ENCODE results near the gene GAB2.
A peak's percentile ranks its signal among the peaks of the same experiment; 100 is the strongest.

Gene GAB2

DNA sequence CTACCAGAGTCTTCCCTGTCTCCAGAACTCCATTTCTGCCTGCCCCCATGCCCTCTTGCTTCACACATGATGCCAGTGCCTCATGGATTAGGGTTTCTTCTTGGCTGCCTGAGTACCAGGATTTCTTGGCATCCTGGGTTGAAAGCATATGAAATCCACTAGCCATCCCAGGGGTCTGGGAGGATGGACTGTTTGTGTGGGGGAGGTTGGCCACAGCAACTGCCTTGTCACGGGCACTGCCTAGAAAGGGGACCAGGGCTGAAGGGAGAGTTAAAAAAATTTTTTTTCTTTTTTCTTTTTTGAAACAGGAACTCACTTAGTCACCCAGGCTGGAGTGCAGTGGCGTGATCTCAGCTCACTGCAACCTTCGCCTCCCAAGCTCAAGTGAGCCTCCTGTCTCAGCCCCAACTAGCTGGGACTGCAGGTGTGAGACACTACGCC is 224.7 kb downstream of the GAB2 start:
- no peak overlapping the region for H3K4me3 ChIP-seq (replicated peaks in 1 of 2; ENCODE audit: low read depth in 2 of 2, low read length in 2 of 2)
- TF ChIP-seq, protein P1, sequence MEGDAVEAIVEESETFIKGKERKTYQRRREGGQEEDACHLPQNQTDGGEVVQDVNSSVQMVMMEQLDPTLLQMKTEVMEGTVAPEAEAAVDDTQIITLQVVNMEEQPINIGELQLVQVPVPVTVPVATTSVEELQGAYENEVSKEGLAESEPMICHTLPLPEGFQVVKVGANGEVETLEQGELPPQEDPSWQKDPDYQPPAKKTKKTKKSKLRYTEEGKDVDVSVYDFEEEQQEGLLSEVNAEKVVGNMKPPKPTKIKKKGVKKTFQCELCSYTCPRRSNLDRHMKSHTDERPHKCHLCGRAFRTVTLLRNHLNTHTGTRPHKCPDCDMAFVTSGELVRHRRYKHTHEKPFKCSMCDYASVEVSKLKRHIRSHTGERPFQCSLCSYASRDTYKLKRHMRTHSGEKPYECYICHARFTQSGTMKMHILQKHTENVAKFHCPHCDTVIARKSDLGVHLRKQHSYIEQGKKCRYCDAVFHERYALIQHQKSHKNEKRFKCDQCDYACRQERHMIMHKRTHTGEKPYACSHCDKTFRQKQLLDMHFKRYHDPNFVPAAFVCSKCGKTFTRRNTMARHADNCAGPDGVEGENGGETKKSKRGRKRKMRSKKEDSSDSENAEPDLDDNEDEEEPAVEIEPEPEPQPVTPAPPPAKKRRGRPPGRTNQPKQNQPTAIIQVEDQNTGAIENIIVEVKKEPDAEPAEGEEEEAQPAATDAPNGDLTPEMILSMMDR (IDR thresholded peaks at IDR 0.05; ENCODE audit: low read depth, low read length), result no peak
- DNase-seq (ENCODE audit: low read depth in 2 of 2), result peak; percentile 55 to 61

DNA sequence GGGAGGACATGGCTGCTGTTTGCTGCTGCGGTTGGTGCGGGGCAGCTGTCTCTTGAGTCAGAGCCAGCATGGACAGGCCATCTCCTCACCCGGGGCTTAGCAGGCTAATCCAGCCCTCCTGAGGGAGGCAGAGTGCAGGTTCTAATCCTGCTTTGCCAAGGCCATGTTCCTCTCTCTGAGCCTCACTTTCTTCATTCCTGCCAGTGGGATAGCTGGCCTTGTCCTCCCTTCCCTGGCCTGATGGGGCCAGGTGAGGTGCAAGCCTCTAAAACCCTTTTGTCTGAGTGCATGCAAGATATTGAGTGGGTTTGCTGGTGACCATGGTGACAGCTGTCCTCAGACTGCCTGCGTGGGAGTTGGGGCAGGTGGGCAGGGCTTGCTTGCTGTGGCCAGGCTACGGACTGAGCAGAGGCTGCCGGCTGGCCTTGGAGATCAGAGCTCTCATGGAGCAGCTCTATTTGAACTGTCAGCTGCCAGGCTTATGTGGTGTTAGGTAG is 225.3 kb downstream of the GAB2 start:
- TF ChIP-seq, protein P1 (IDR thresholded peaks at IDR 0.05; ENCODE audit: low read depth, low read length), result no peak
- no peak for DNase-seq (ENCODE audit: low read depth in 2 of 2)
- no peak overlapping the region for H3K4me3 ChIP-seq (replicated peaks in 1 of 2; ENCODE audit: low read depth in 2 of 2, low read length in 2 of 2)

DNA sequence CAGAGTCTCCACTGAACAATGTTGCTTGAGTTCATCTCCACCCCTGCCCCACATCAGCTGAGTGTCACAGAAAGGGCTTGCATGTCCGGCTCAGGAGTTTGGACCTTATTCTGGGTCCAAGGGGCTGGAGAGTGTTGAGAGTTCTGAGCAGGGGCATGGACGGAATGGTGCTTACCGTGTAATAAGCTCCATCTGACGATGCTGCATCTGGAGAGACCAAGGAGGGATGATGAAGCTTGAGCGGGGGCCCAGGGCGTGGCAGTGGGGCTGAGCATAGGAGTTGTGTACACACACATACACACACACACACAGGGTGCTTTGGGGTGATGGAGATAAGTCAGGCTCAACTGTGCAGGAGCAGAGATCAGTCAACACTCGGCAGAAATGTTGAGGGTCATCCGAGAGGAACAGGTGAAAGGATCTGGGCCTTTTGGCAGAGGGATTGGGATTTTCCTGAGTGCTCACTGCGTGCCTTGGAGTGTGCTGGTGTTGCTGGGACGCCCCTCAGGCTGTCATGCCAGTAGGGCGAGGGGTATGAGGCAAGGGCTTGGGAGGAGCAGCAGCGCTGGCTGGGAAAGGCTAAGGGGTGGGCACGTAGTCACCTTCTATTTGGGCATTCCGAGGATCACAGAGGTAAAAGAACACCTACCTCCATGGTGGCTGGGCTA is 226.6 kb downstream of the GAB2 start:
- no peak overlapping the region for H3K4me3 ChIP-seq (replicated peaks in 1 of 2; ENCODE audit: low read depth in 2 of 2, low read length in 2 of 2)
- DNase-seq (ENCODE audit: low read depth in 2 of 2), result no peak
- TF ChIP-seq, protein P1 (IDR thresholded peaks at IDR 0.05; ENCODE audit: low read depth, low read length), result no peak

- H3K4me3 ChIP-seq (replicated peaks in 1 of 2; ENCODE audit: low read depth in 2 of 2, low read length in 2 of 2), result peak overlapping the region in 1 of 2 donors; percentile 94
- no peak for DNase-seq (ENCODE audit: low read depth in 2 of 2)
- TF ChIP-seq, protein P1 (IDR thresholded peaks at IDR 0.05; ENCODE audit: low read depth, low read length), result no peak
These were observed 227.2 kb downstream of the GAB2 start for GRCh38 chr11:78190374-78190773.

DNA sequence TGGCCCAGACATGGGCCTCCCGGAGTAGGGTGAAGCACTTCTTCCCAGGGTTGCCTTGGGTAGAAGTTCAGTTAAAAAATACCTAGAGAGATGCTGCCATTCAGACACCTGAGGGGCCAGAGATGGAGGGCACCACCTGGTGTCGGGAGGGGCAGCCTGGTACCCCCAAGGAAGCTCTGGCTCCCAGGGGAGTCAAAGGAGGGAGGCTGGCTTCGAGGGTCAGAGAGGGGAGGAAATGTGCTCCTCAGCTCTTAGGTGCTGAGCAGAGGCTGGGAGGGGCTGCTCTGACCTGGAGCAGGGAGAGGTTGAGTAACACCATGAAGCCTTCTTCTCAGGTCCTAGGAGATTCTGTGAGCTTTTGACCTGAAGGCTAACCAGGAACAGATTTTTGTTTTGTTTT is 227.8 kb downstream of the GAB2 start:
- DNase-seq (ENCODE audit: low read depth in 2 of 2), result no peak
- TF ChIP-seq, protein P1 (IDR thresholded peaks at IDR 0.05; ENCODE audit: low read depth, low read length), result no peak
- H3K4me3 ChIP-seq (replicated peaks in 1 of 2; ENCODE audit: low read depth in 2 of 2, low read length in 2 of 2), result peak overlapping the region; percentile 86 to 94

DNA sequence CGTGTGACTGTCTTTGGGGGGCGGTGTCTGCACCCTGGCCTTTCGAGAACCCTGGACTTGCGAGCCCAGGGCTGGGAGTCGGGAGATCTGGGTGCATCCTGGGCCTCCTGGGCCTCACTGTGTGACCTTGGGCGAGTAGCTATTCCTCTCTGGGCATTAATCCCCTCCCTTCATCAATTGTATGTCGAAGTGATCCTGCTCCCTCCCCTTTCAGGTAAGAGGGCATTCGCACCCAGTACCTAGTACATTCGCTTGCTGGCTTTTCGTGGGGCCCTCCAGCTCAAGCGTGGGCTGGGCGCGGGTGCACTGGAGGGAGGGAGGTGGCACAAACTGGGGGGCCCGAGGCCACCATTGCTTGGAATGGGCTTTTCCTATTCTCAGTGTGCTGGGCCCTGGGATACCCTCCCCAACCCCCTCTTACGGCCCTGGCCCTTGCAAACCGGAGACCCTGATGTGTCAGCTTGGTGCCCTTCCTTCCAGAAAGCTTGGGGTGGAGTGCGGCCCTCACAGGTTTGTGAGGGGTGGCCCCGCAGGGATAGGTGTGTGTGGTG is 228.4 kb downstream of the GAB2 start:
- DNase-seq (ENCODE audit: low read depth in 2 of 2), result no peak
- peak overlapping the region; percentile 86 to 94 for H3K4me3 ChIP-seq (replicated peaks in 1 of 2; ENCODE audit: low read depth in 2 of 2, low read length in 2 of 2)
- TF ChIP-seq, protein P1 (IDR thresholded peaks at IDR 0.05; ENCODE audit: low read depth, low read length), result no peak

Data from cardiac fibroblast (primary cell).